GM12878 (cell line): ENCODE measurements around the gene BCL2L13. TPM values are rescaled to one million over a fixed set of nuclear protein-coding genes. Genes with fewer than 3 reads are reported as not detected.

ENCODE experiments used
- ATAC-seq: fragments of 200-7000 bp; cut with Tn5 transposase; 3 replicates; pipeline ENCODE4 v1.9.1; 2020; ENCODE audit warnings: mild to moderate bottlenecking, moderate library complexity
- BruUV-seq: library from RNA; stranded (reverse); fragments of 400-500 nt; replicated peaks from 2 replicates; lab custom pipeline; 2021; lab: Mats Ljungman, UMichigan
- CTCF ChIA-PET: fragments of 300-600 bp; sonication (Branson Sonifier 250); formaldehyde crosslinking; extraction: SDS; loops from one replicate; lab custom pipeline; 2021; ENCODE audit warnings: inconsistent platforms; lab: Yijun Ruan, JAX
- POLR2A ChIA-PET: fragments of 350-600 bp; formaldehyde crosslinking; extraction: SDS; loops from one replicate; lab custom pipeline; 2021; ENCODE audit warnings: inconsistent platforms; lab: Charles Lee
- RAD21 ChIA-PET: fragments of 300-600 bp; sonication (Branson Sonifier 250); formaldehyde crosslinking; loops from one replicate; lab custom pipeline; 2023; ENCODE audit warnings: antibody characterized with exemption; ENCODE audit not compliant: unreplicated experiment; lab: Charles Lee
- SMC1A ChIA-PET: fragments of 300-600 bp; sonication (Branson Sonifier 250); formaldehyde crosslinking; loops from one replicate; lab custom pipeline; 2023; ENCODE audit not compliant: unreplicated experiment, uncharacterized antibody; lab: Charles Lee
- DNase-seq: peaks from one replicate; pipeline ENCODE4 v3.0.0-alpha.2; 2011; ENCODE audit warnings: low read depth, low spot score
- FAIRE-seq: peaks from 3 replicates; lab custom pipeline; 2011; peaks lifted over from hg19 to GRCh38; lab: Jason Lieb, UNC
- H2AFZ ChIP-seq: 2 replicates; pipeline ENCODE4 v1.6.0; 2011; ENCODE audit warnings: low read depth, low read length, control low read depth; ENCODE audit not compliant: control insufficient read depth
- H3K27ac ChIP-seq: 2 replicates; pipeline ENCODE4 v1.5.1; 2011; ENCODE audit warnings: control low read depth; ENCODE audit not compliant: control insufficient read depth, insufficient read depth
- H3K27me3 ChIP-seq, 2 experiments: replicated peaks in 1 of 2; 2 replicates each; pipeline versions ENCODE4 v1.6.0 to v1.6.1; 2011; ENCODE audit warnings: low read length in 1 of 2; ENCODE audit not compliant: control insufficient read depth in 2 of 2, insufficient read depth in 2 of 2
- H3K36me3 ChIP-seq, 2 experiments: 2 replicates each; pipeline ENCODE4 v1.5.1; 2011; ENCODE audit warnings: low read length in 1 of 2; ENCODE audit not compliant: control insufficient read depth in 2 of 2, insufficient read depth in 2 of 2
- H3K4me1 ChIP-seq: 2 replicates; pipeline ENCODE4 v1.6.1; 2011; ENCODE audit warnings: mild to moderate bottlenecking, low read length, moderate library complexity, mixed read lengths; ENCODE audit not compliant: control insufficient read depth, insufficient read depth
- H3K4me2 ChIP-seq: 2 replicates; pipeline ENCODE4 v1.6.0; 2011; ENCODE audit warnings: control low read depth; ENCODE audit not compliant: control insufficient read depth, insufficient read depth
- H3K4me3 ChIP-seq: fragments of 200-600 bp; sonication (generic); 2 replicates; pipeline ENCODE4 v1.5.1; 2016
- H3K79me2 ChIP-seq: 2 replicates; pipeline ENCODE4 v1.6.0; 2011; ENCODE audit warnings: low read length; ENCODE audit not compliant: control insufficient read depth, insufficient read depth
- H3K9ac ChIP-seq: 2 replicates; pipeline ENCODE4 v1.8.0; 2011; ENCODE audit warnings: low read length, control low read depth, mixed read lengths; ENCODE audit not compliant: control insufficient read depth, insufficient read depth
- H3K9me3 ChIP-seq: replicated peaks from 3 replicates; pipeline ENCODE4 v1.5.1; 2011; ENCODE audit warnings: mild to moderate bottlenecking, low read length; ENCODE audit not compliant: control insufficient read depth, insufficient read depth
- H4K20me1 ChIP-seq: 2 replicates; pipeline ENCODE4 v1.6.0; 2011; ENCODE audit not compliant: control insufficient read depth, insufficient read depth
- BMI1 ChIP-seq: fragments of 450-650 bp; IDR thresholded peaks from 2 replicates; pipeline ENCODE4 v1.6.1; 2016; ENCODE audit warnings: mild to moderate bottlenecking, moderate library complexity, borderline replicate concordance
- CBFB ChIP-seq: IDR thresholded peaks from 2 replicates; pipeline ENCODE4 v1.6.1; 2016; ENCODE audit warnings: antibody characterized with exemption, low read depth
- CHD4 ChIP-seq: fragments of 200-600 bp; sonication (generic); IDR thresholded peaks from 2 replicates; pipeline ENCODE4 v1.6.1; 2016; ENCODE audit warnings: mild to moderate bottlenecking
- MXI1 ChIP-seq: fragments of 150-350 bp; IDR thresholded peaks from 2 replicates; pipeline ENCODE4 v1.6.1; 2011; ENCODE audit warnings: low read depth, mild to moderate bottlenecking, inconsistent platforms, low read length, improper control_type of control experiment
- NFXL1 ChIP-seq: fragments of 450-650 bp; IDR thresholded peaks from 2 replicates; pipeline ENCODE4 v1.6.1; 2017; ENCODE audit warnings: antibody characterized with exemption, mild to moderate bottlenecking, borderline replicate concordance
- RBBP5 ChIP-seq: fragments of 200-600 bp; sonication (generic); conservative IDR thresholded peaks from 2 replicates; pipeline ENCODE4 v1.6.1; 2016
- RELB ChIP-seq: fragments of 450-650 bp; IDR thresholded peaks from 2 replicates; pipeline ENCODE4 v1.6.1; 2017; ENCODE audit warnings: low read depth, mild to moderate bottlenecking, moderate library complexity
- SMC3 ChIP-seq: IDR thresholded peaks from 2 replicates; pipeline ENCODE4 v1.6.1; 2011; ENCODE audit warnings: low read length, improper control_type of control experiment, borderline replicate concordance
- TCF7 ChIP-seq: IDR thresholded peaks from 2 replicates; pipeline ENCODE4 v1.6.1; 2014; ENCODE audit warnings: antibody characterized with exemption, borderline replicate concordance
- ZNF274 ChIP-seq: IDR thresholded peaks from one replicate; pipeline ENCODE4 v1.8.0; 2011; ENCODE audit not compliant: insufficient read length, insufficient read depth
- WGBS: methylation state at CpG from one replicate; pipeline ENCODE4 v1.1.6; 2016; ENCODE audit warnings: low lambda C conversion rate; ENCODE audit not compliant: insufficient replicate concordance, insufficient coverage; ENCODE audit errors: missing lambda C conversion rate; 5-methylcytosine and 5-hydroxymethylcytosine counted together
- in situ Hi-C: fragments of 300-500 bp; cut with MboI; formaldehyde crosslinking; loops from 9 replicates; pipeline ENCODE4 v1.14.3; 2018; ENCODE audit warnings: mixed read lengths
- intact Hi-C: fragments of 100-400 bp; cut with micrococcal nuclease; formaldehyde crosslinking; loops from one replicate; pipeline ENCODE4 v1.14.2; 2022; ENCODE audit not compliant: unreplicated experiment
- polyA plus RNA-seq, 11 experiments: library from polyadenylated mRNA; depleted of rRNA in 4 of 11; unstranded in 6 of 11; stranded (reverse) in 5 of 11; fragments of >200 nt; fragmentation: Nextera tagmentation in 4 of 11; fragmentation: Illumina TruSeq in 1 of 11; extraction: Ambion mirVana in 4 of 11; extraction: Trizol in 1 of 11; gene quantifications; 1 replicate in 1 of 11; 2 replicates in 10 of 11; pipeline versions ENCODE4 v1.2.1 to v1.2.3, GENCODE V29; 2011 to 2016; ENCODE audit warnings: inconsistent platforms in 2 of 11, missing spikeins in 2 of 11, low read depth in 1 of 11
- total RNA-seq, 4 experiments: library from RNA; depleted of rRNA in 3 of 4; stranded (reverse); fragments of >200 nt in 3 of 4; fragmentation: Illumina TruSeq in 1 of 4; extraction: Trizol in 1 of 4; gene quantifications; 2 replicates each; pipeline versions ENCODE4 v1.2.1 to v1.2.3, GENCODE V29; 2013 to 2021
- TF ChIP-seq, protein P1 (sequence below): IDR thresholded peaks from 2 replicates; pipeline ENCODE4 v1.6.1; 2012; ENCODE audit warnings: mild to moderate bottlenecking, low read depth, low read length
- TF ChIP-seq, protein P2 (sequence below): fragments of 450-650 bp; IDR thresholded peaks from 2 replicates; pipeline ENCODE4 v1.6.1; 2016; ENCODE audit warnings: mild to moderate bottlenecking

BCL2L13 gene
- total and polyA plus RNA-seq, 10 of the 15 experiments (the other 5 are each of a cell fraction or from before 2014, with no cell fraction given), result 18.6 to 30.6 (median 28.2) TPM

DNA sequence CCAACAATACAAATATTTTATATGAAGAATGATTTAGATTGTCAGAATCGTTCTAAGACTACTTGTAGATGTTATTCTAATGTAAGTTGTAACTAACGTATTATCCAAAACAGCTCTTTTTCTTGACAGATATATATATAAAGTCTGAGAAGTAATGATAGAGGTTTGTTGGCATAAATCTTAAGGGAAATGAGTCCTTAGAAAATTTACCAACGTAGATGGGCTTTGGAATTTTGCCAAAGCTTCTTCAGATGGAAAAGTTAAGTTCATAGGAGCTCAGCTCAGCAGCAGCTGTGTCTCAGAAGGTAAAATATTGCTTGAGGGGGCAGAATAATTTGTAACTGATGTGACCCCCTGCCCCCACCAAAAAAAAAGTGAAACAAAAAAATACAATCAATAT, 69.0 kb downstream of the BCL2L13 start:
- peak; percentile 80 for FAIRE-seq

More for the DNA sequence above, 69.0 kb downstream of the BCL2L13 start:
- ChIA-PET CTCF (interaction anchor here (1.4 to 2.5 kb wide), 4 partner anchors 19 to 369 kb away, joined by 5 to 13 read pairs (median 6); no protein-coding TSS in a partner anchor), RAD21 (interaction anchor here (0.7 to 2.2 kb wide), 6 partner anchors 69 to 372 kb away, joined by 3 to 9 read pairs (median 4); partner anchors contain the start of gene BCL2L13), POLR2A (interaction anchor here (0.6 kb wide), 1 partner anchor 453 kb away, joined by 3 read pairs; no protein-coding TSS in a partner anchor), SMC1A (interaction anchor here (1.0 to 2.2 kb wide), 6 partner anchors 11 to 80 kb away, joined by 3 to 5 read pairs (median 3); no protein-coding TSS in a partner anchor)
- H2AFZ ChIP-seq, result no peak overlapping the region
- 99% methylated on average over 3 of the region's 3 CpGs for WGBS
- no peak for ATAC-seq
- H3K27me3 ChIP-seq, result no peaks in the 10 kb centered on the region
- H3K36me3 ChIP-seq, result no peaks in the 10 kb centered on the region
- H3K4me3 ChIP-seq, result peak overlapping the region; percentile 35; the same call in 1 of the 2 replicates
- TF ChIP-seq SMC3 (no peak), RELB (no peak), BMI1 (no peak), CHD4 (no peak), NFXL1 (no peak), RBBP5 (no peak), ZNF274 (no peak), MXI1 (no peak), CBFB (no peak), TCF7 (no peak)
- TF ChIP-seq, protein P1, sequence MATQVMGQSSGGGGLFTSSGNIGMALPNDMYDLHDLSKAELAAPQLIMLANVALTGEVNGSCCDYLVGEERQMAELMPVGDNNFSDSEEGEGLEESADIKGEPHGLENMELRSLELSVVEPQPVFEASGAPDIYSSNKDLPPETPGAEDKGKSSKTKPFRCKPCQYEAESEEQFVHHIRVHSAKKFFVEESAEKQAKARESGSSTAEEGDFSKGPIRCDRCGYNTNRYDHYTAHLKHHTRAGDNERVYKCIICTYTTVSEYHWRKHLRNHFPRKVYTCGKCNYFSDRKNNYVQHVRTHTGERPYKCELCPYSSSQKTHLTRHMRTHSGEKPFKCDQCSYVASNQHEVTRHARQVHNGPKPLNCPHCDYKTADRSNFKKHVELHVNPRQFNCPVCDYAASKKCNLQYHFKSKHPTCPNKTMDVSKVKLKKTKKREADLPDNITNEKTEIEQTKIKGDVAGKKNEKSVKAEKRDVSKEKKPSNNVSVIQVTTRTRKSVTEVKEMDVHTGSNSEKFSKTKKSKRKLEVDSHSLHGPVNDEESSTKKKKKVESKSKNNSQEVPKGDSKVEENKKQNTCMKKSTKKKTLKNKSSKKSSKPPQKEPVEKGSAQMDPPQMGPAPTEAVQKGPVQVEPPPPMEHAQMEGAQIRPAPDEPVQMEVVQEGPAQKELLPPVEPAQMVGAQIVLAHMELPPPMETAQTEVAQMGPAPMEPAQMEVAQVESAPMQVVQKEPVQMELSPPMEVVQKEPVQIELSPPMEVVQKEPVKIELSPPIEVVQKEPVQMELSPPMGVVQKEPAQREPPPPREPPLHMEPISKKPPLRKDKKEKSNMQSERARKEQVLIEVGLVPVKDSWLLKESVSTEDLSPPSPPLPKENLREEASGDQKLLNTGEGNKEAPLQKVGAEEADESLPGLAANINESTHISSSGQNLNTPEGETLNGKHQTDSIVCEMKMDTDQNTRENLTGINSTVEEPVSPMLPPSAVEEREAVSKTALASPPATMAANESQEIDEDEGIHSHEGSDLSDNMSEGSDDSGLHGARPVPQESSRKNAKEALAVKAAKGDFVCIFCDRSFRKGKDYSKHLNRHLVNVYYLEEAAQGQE, result no peak
- TF ChIP-seq, protein P2, sequence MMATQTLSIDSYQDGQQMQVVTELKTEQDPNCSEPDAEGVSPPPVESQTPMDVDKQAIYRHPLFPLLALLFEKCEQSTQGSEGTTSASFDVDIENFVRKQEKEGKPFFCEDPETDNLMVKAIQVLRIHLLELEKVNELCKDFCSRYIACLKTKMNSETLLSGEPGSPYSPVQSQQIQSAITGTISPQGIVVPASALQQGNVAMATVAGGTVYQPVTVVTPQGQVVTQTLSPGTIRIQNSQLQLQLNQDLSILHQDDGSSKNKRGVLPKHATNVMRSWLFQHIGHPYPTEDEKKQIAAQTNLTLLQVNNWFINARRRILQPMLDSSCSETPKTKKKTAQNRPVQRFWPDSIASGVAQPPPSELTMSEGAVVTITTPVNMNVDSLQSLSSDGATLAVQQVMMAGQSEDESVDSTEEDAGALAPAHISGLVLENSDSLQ, result no peak
- H3K79me2 ChIP-seq, result peaks cover 5% of the 10 kb centered on the region
- H3K4me1 ChIP-seq, result peaks cover 12% of the 10 kb centered on the region
- no peak overlapping the region for H3K4me2 ChIP-seq
- H3K9me3 ChIP-seq, result no peaks in the 10 kb centered on the region; the same call in 2 of the 3 replicates
- no TSS peak for BruUV-seq
- intact Hi-C loops (loop anchor here (10.0 kb wide), 1 partner anchor 73 kb away; the partner anchor contains the start of gene BCL2L13), in situ Hi-C loops (no loop called here)
- H3K9ac ChIP-seq, result no peak overlapping the region; the same call in 1 of the 2 replicates
- no peaks in the 10 kb centered on the region for H4K20me1 ChIP-seq
- DNase-seq, result no peak
- H3K27ac ChIP-seq, result no peak overlapping the region
